ENCODE results near the gene IL1R1.

DNA sequence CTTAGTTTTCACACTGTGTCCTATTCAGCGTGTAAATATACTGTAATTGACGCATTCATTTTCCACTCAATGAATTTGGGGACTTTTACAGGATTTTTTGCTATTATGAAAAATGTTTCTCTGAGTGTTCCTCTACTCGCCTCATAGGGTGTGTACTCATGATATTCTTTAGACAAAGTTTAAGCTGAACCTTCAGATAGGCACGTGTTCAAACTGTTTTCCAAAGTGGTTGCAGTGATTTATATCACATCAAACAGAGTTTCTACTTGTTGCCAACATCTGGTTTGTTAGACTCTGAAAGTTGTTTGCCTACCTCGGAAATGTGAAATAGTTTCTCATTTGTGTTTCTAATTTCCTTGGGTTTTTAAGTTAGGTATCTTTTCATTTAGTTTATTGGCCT lies 46.4 kb upstream of the IL1R1 start:
- no peak for TF ChIP-seq CTCF (IDR thresholded peaks at IDR 0.05)
- no peak for TF ChIP-seq POLR2A (IDR thresholded peaks at IDR 0.05)
